ENCODE measurements around the gene CLCN7.
"Not testable (repeated sequence)": the region's sequence is repeated elsewhere in the genome, so short reads cannot be mapped to it uniquely, and the experiment has no call there.

The CLCN7 gene

GRCh38 chr16:1485847-1486496, 11.1 kb upstream of the CLCN7 start:
- no peak for DNase-seq

GRCh38 chr16:1481906-1482835, 7.3 kb upstream of the CLCN7 start:
- DNase-seq = no peak

DNA sequence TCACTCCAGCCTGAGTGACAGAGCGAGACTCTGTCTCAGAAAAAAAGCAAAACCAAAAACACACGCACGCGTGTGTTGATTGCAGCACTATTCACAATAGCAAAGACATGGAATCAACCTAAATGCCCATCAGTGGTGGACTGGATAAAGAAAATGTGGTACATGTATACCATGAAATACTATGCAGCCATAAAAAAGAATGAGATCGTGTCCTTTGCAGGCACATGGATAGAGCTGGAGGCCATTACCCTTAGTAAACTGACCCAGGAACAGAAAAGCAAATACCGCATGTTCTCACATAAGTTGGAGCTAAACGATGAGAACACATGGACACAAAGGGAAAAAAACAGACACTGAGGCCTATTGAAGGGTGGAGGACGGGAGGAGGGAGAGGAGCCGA, 4.1 kb upstream of the CLCN7 start:
- DNase-seq = not testable (repeated sequence)

DNA sequence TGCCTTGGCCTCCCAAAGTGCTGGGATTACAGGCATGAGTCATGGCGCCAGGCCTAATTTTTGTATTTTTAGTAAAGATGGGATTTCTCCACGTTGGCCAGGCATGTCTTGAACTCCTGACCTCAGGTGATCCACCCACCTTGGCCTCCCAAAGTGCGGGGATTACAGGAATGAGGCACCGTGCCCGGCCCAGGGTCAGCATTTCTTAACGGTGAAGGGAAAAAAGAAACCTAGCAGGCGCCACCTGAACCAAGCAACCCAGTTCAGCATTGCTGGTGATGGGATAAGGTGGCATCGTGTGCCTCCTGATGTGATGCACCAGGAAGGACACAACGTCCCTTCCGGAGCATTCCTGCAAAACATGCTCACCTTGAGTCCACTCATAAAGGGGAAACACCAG, 2.2 kb upstream of the CLCN7 start:
- DNase-seq = no peak

DNA sequence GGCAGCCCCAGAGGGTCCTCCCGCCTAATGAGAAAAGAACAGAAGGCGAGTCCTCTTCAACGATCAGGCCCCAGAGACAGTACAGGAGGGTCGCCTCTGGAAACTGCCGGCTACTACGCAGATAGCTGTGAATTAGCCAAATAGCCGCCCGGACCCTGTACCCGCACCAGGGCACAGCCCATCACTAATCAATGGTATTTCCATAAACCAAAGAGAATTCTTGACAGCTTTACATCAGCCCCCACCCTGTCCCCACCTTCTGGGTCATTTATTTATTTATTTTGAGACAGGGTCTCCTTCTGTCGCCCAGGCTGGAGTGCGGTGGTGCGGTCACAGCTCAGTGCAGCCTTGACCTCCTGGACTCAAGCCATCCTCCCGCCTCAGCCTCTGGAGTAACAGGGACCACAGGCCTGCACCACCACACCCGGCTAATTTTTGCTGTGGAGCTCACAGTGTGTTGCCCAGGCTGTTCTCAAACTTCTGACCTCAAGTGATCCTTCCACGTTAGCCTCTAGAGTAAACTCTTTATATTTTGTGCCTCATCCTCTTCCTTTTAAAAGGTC, 805 bp upstream of the CLCN7 start:
- no peak for DNase-seq

DNA sequence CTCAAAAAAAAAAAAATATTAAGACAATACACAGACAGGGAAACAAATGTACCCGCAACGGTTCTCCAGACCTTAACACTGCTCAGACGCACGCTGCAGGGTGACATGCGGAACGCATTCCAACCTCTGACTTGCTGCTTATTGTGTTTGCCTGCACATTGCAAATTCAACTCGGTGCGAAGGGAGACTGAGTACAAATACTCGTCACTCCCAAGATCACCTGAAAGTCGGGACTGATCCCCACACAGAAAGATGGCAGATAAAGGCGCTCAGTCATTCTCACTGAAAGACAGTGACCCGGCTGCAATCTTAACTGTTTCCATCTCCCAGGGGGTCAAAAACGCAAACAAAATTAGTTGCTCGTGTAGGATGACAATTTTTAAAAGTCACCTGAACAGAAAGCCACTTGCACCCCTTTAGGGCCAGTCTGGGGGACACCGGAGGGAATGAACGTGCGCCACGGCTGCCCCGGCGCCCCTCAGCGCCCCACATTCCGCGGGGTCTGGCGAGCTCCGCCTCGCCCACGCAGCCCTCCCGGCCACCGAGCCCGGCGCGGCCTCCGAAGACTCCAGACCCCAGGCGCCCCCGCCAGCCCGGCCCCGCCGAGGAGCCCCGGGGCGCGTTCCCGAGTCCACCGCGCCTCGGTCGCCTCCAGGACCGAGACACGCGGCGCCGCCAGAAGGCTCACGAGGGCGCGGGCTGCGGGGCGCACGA, 589 bp downstream of the CLCN7 start:
- no peak for DNase-seq

- no peak for DNase-seq
Measured at GRCh38 chr16:1472974-1473373, 1.9 kb downstream of the CLCN7 start.

DNA sequence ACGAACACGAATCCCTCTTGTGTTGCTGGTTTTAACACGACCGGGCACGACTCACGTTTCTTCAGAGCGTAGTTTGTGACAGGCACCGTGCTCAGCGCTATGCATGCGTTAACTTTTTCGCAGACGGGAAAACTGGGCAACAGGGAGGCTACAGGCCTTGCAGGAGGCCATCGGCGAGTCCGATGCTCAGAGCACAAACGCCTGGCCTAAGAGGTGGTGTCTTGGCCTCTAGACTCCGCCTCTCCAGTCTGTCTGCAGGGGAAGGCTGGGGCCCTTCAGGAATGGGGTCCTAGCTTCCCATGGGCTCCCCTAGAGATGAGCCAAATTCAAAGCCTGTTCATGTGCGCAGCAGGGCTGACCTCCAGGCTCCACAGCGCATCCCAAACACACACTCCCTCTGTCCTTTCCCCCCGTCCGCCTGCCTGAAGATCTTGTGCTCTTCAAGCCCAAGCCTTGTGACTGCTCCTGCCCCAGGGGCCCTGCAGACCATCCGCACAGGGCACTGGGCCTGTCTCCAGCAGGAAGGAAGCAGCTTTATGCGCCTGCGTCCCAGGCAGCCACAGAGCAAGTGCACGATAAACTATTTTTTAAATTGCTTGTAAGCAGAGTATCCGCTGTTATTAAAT, 3.1 kb downstream of the CLCN7 start:
- no peak for DNase-seq

GRCh38 chr16:1470481-1471251, 4.2 kb downstream of the CLCN7 start:
- no peak for DNase-seq

GRCh38 chr16:1469693-1470201, 5.1 kb downstream of the CLCN7 start:
- DNase-seq = no peak

DNA sequence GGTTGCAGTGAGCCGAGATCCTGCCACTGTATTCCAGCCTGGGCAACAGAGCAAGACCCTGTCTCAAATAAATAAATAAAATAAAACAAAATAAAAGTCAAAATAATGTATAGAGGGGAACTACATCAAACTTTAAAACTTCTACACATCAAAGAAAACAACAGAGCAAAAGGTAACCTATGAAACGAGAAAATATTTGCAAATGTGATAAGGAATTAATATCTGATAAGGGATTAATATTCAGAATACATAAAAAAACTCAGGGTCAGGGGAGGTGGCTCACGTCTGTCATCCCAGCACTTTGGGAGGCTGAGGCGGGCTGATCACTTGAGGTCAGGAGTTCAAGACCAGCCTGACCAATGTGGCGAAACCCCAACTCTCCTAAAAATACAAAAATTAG, 5.7 kb downstream of the CLCN7 start:
- not testable (repeated sequence) for DNase-seq

DNA sequence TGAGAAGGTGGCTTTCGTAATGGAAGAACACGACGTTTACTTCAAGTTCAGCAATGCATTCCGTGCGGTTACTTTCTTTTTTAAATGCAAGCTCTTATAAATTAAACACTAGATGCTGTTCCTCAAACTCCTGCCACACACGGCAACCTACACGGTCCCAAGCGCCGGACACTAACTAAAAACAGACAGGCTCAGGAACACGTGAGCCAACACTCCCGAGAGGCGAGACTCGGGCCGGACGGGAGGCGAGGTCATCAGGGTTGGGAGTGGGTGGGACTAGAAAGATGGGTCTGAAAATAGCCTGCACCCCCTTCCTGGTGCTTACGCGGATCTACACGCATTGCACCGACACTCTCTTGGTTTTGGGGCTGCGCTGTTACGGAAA, 6.4 kb downstream of the CLCN7 start:
- no peak for DNase-seq

GRCh38 chr16:1466968-1467521, 7.8 kb downstream of the CLCN7 start:
- no peak for DNase-seq

DNA sequence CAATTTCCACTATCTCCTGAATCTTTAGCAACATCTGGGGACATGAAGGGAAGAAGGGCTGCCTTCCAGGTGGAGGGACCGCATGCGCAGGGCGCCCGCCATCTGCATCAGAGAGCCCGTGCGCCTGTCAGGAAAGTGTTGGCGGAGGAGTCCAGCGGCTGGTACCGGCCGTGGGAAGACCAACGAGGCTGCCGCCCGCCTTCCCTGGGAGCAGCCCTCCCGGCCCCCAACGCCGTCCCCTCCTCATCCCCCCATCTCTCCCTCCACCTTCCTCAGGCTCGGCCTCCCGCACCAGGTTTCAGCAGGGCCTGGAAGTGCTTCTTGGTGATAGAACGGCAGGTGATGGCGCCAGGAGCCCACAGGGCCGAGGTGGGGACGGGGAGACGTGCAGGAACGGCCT, 8.8 kb downstream of the CLCN7 start:
- DNase-seq = no peak

DNA sequence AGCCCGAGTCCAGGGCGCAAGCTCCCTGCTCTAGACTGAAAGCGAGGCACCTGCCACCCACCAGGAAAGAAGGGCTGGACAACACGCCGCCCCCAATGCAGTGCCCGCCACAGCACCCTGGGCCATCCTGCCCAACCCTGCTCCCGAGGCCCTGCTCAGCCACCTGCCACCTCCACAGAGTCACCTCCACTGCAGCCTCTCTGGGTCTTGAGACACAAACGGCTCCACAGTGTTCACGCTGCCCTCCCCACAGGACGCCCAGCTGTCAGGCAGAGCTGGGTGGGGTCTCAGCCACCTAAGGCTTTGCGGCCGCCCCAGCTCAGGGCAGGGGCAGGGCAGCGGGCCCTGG, 9.3 kb downstream of the CLCN7 start:
- DNase-seq = no peak

GRCh38 chr16:1464894-1465566, 9.8 kb downstream of the CLCN7 start:
- DNase-seq = no peak

- no peak for DNase-seq
Measured at GRCh38 chr16:1464196-1464893, 10.5 kb downstream of the CLCN7 start.

- no peak for DNase-seq
Measured at GRCh38 chr16:1461146-1461545, 13.7 kb downstream of the CLCN7 start.

- no peak for DNase-seq
Measured at GRCh38 chr16:1460602-1461138, 14.2 kb downstream of the CLCN7 start.

DNA sequence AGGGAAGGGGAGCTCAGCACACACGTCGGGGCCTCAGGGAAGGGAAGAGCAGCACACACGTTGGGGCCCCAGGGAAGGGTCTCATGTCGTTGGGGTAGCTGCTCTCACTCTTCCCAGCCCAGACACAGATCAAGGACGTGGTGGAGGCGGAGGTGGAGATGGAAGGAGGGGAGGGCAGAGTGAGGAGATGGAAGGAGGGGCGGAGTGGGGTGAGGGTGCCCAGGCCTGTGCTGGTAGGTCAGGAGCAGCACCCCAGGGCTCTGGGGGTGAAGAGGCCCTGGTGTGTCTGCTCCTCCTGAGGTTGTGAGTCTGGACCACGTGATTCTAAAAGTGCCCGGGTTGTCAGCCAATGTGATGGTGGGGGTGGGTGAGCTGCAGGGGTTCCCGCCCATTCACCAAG, 14.9 kb downstream of the CLCN7 start:
- no peak for DNase-seq

All from NCI-H187 treated with DMSO at 0.1 percent for 48 hours (cell line).